ENCODE measurements around the gene ELAVL4.

The ELAVL4 gene

DNA sequence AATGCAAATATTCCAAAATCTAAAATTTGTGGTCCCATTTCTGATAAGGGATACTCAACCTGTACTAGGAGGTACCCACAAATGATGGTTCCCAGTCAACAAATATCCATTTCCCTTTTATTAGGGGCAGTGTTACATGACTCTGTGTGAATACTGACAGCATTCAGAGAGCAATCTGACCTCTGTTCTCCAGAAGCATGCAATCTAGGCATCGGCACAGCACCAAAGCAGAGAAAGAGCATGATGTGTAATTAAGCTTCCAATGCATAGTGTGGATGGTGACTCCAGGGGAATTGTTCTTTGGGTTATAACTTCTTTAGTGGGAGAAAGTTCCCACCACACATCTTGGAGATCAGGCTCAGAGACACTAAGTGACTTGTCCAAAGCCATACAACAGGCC is 71.6 kb downstream of the ELAVL4 start:
- DNase-seq: no peak

DNA sequence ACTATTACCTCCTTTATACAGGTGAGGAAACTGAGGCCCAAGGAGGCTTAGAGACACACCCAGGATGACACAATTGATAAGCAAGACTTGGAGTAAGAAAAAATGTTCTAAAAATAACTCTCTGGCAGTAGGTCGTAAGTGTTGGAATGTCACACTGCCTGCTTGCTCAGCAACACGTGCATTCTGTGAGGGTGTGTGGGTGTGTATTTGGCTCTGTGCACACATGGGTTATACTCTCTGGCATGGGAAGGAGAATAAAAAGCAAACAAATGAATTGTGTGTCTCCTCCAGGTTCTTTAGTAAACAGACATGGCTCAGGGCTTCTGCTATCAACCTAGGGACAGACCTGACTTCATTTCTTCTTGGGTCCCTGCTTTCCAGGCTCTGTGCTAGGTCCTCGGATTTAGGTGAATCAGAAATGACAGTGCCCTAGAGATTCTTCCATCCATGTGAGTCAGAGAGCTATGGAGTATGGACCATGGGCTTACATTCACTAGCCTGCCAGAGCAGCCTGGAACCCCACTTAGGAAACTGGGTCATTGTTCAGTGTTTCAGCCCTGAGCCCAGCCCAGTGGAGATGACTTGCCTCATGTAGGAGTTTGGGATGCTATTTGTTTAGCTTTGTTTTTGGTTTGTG is 72.4 kb downstream of the ELAVL4 start:
- no peak for DNase-seq

- DNase-seq: no peak
Measured at GRCh38 chr1:50183378-50184133, 74.8 kb downstream of the ELAVL4 start.

- no peak for DNase-seq
Measured at GRCh38 chr1:50189369-50189768, 80.6 kb downstream of the ELAVL4 start.

- DNase-seq: no peak
Measured at GRCh38 chr1:50193002-50193401, 84.3 kb downstream of the ELAVL4 start.

DNA sequence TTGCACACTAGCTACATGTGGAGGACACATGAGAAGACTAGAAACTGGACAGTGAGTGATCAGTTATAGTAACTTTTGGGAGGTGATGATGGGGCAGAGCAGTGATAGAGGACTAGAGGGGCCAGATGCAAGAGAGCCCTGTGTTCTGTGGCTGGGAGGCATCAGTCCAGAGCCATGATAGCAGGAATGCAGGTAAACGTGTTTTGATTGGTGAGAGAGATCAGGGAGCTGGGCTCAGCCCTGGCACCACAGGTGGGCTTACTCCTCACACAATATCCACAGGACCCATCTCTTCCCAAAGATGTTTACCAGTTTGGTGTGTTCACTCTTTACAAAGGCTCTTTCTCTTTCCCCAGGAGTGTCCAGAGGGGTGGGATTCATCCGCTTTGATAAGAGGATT is 86.5 kb downstream of the ELAVL4 start:
- DNase-seq: no peak

GRCh38 chr1:50196081-50196480 is 87.4 kb downstream of the ELAVL4 start:
- no peak for DNase-seq

DNA sequence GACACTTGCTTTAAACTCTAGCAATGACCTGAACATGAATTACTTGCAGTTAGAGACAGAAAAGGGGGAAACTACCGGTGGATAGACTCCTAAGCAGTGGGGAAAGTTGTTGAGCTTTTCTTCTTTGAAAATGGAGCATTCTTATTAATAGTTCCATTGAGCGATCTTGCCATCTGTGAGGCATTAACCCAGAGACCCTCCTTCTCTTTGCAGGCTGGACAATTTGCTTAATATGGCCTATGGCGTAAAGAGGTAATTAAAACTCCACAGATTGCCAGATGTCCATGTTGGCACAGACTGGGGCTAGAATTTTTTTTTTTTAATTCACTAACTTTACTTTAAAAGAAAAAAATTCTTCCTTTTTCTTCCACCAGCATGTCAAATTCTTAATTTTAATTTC is 88.5 kb downstream of the ELAVL4 start:
- no peak for DNase-seq

GRCh38 chr1:50208315-50208714 is 99.6 kb downstream of the ELAVL4 start:
- DNase-seq: no peak

DNA sequence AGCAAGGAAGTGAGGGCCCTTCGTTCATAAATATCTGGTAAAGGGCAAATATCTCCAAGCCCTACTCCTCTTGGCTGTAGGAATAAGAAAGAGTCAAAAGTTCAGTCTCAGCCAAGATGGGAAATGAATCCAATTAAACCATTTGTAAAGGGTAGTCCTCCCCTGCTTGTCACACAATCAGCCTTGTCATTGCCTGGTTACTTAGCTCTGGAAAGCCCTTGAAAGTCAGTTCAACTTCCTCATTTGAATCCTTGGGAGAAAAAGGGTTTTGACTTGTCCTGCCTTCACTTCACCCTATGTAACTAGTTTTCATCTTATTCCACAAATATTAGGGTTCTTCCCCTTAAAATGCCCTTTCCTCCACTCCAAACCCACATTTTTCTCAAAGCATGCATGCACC is 100.0 kb downstream of the ELAVL4 start:
- DNase-seq: no peak

DNA sequence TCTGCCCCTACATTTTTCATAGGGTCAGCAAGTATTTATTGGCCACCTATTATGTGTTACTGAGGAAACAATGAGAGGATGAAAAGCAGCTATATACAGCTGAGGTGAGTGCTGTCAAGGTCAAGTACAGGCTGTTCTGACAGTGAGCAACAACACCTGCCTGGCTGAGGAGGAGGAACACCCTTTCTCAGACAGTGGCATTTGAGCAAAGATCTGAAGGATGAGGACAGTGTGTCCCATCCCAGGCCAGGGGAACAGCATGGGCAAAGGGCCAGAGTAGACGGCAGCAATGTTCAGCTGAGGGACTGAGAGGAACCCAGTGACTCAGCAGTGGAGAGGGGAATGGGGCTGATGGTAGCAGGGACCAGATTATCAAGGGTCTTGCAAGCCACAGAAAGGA is 101.0 kb downstream of the ELAVL4 start:
- DNase-seq: no peak

GRCh38 chr1:50213505-50213904 is 104.8 kb downstream of the ELAVL4 start:
- DNase-seq: no peak

GRCh38 chr1:50214717-50215116 is 106.0 kb downstream of the ELAVL4 start:
- DNase-seq: no peak

- no peak for DNase-seq
Measured at GRCh38 chr1:50218344-50219120, 109.8 kb downstream of the ELAVL4 start.

GRCh38 chr1:50228871-50229384 is 120.2 kb downstream of the ELAVL4 start:
- DNase-seq: no peak

GRCh38 chr1:50231209-50231608 is 122.5 kb downstream of the ELAVL4 start:
- no peak for DNase-seq

DNA sequence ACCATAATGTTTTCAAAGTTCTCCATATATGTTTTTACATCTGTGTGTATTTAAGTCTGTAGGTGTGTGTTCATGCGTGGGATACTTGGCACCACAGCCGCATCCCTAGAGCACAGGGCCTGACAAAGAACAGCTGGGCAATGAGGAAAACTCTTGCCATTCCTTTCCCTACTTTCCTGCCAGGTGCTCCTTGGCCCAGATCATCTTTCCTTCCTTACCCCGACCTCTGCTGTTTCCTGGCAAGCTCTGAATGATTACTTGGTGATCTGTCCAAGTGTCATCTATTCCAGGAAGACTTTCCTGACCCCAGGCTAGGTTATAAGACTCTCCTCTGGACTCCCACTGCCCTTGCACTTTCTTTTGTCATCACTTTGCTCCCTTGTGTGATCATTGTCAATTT is 123.6 kb downstream of the ELAVL4 start:
- DNase-seq: no peak

DNA sequence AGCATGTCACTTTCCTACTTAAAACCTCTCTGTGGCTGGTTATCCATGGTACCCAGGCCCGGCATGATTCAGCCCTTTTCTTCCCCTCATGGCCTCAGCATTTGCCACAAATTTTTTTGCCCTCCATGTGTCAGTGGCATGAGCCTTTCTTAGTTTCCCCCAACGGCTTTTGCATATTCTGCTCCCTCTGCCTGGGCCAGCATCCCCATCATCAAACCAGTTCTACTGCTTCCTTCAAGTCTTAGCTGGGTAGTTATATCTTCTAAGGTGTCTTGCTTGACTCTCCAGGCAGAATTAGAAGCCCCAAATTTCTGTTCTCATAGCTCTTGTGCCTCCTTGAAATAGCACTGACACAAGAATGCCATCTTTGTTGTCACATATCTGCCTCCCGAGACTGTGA is 127.9 kb downstream of the ELAVL4 start:
- DNase-seq: no peak

- DNase-seq: no peak
Measured at GRCh38 chr1:50237056-50237455, 128.3 kb downstream of the ELAVL4 start.

- DNase-seq: no peak
Measured at GRCh38 chr1:50243939-50244338, 135.2 kb downstream of the ELAVL4 start.

- no peak for DNase-seq
Measured at GRCh38 chr1:50246869-50247268, 138.1 kb downstream of the ELAVL4 start.

DNA sequence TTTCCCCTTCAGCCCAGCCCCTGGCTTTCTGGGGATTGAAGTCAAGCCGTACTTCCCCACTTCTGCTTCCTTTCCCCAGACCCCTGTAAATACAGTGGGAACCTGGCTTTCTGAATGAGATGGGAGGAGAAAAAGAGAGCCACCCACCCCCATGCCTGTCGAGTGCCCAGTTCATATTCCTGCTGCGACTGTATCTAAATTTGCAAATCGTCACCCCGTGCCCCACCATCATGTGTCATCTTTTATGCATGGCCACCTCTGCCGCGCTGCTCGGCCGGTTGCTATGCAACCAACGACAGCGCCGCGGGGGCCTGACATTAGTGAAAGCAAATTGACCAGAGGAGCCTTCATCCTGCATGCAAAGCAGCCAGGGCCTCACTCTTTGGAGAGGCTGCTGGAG is 143.0 kb downstream of the ELAVL4 start:
- DNase-seq: no peak

- DNase-seq: no peak
Measured at GRCh38 chr1:50252196-50252595, 143.5 kb downstream of the ELAVL4 start.

Data from activated CD8-positive, alpha-beta memory T cell treated with anti-CD3 and anti-CD28 coated beads for 24 hours (primary cell).